CD4-positive, alpha-beta T cell treated with Interleukin-17A for 4 hours (primary cell): ENCODE results near the gene KAZN.

Source experiments
- DNase-seq: peaks from one replicate; pipeline ENCODE4 v3.0.0-alpha.2; 2020; ENCODE audit warnings: mixed read lengths

The KAZN gene

DNA sequence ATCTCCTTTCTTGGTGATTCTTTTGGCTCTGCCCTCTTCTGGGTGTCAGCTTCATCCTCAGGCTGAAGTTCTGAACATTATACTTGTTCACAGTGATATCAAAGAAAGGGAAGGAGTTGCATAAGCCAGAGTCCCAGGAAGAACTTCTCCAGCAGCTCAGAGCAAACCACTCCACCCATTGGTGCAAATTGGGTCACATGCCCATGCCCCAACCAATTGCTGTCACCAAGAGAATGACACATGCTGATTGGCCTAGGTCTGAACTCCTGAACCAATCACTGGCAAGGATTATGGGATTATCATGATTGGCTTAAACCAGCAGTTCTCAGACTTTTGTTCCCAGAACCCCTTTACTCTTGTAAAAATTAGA is 298.6 kb downstream of the KAZN start:
- no peak for DNase-seq

DNA sequence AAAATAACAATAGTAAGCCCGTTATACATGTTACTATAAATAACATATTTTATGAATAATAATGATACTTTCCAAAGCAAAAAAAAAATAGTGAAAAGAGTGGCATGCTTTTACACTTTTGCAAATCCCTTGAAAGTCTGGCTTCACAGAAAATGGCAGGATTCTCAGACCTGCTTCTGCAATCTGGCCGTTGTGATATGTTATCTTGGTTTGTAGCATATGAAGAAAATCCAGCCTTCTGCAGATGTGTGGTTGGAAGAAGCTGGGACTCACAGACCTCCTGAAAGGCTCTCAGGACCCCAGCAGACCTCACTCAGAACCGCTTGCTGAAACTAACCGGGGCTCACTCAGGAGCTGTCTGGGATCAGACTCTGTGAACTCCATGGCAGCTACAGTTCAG is 299.1 kb downstream of the KAZN start:
- no peak for DNase-seq

DNA sequence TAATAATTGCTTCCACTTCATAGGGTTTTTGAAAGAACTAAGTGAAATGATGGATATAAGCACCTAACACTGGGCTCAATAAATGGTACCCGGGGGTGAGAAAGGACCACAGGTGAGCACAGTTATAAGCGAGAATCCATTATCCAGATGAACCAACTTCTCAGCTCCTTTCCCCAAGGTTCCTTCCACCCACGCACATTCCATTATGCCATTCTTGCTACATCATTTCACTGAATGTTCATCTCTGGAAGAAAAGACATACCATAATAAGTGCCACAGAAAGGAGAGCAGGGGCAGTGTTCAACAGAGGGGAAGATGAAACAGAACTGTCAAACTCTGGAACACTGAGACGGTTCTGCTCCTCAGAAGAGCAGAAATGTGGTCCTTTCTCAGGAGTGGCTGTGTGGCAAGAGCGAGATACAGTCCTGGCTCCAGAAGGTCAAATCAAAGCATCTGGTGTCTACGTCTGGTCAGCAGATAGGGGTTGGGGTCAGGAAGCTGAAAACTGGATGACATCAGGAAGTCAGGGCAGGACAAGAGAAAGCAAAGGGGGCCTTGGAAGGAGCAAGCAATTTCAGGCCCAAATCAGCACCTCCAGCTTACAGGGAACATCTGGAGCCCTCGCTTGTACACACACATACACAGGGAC is 299.6 kb downstream of the KAZN start:
- DNase-seq = no peak

DNA sequence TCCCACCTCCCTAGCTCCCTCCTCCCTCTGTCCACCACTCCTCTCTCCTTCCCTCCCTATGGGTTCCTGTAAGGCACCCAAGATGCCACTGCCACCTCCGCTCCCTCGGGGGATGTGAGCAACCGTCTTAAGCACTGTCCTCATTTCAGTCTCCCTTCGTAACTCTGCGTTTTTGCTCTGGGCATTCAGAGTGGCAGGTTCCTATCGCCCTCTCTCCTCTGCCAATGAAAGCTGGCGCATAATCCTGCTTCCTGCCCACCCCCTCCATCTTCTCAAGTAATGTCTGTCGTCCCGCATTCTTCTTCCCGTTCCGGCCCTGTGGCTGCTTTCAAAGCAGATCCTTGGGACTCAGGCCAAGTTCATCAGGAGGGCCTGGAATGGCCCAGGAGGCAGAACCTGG is 301.2 kb downstream of the KAZN start:
- DNase-seq = no peak

DNA sequence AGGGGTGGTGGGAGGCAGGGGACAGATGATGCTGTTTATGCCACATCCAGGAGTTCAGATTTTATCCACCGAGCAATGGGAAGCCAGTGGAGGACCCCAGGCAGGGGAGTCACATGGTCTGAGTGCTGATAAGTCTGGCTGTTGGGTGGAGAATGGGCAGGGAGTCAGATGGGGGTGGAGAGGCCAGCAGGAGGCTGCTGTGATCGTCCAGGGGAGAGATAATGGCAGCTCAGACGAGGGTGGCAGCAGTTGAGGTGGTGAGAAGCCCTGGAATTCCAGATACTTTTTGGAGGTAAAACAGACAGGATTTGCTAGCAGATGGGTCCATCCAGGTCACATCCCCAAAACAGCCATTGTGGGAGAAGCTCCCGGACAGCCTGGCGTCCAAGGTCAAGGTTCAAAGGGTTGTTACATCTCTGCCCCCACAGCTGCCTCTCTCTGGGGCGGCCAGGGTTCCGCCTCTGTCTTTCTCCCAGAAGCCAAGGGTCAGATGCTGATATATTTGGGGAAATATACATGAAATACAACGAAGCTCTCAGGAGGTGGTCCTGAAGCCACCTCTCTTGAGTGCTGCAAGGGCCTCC is 303.0 kb downstream of the KAZN start:
- no peak for DNase-seq

DNA sequence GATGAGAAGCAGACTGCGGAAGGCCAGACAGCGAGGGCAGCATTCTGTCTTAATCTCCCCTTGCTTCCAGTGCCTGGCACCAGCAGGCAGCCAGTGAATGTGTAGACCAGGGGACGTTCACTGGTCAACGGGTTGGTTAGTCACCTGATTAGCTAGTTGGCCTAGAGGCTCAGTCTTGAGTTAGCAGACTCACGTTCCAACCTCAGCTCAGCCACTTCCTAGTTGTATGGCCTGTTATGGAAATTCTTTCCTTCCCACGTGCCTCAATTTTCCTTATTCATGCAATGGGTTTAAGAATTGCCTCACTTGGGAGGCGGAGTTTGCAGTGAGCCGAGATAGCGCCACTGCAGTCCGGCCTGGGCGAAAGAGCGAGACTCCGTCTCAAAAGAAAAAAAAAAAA is 305.4 kb downstream of the KAZN start:
- DNase-seq = no peak

DNA sequence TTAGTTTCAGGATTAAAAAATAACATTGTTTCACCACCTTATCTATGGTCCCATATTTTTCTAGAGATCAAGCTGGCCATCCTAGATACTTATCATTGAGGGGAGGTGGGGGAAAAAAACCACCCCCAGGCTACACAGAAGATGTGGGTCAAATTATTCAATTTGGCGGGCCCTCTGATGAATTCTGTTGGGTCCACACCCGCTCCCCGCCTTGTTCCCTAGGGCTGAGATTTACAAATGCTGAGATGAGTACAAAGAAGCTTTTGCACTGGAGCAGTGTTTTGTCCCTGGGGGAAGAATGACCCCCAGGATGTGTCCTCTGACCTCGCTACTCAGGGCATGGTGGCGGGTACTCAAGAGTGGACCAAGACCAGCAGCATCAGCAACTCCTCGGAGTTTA is 308.2 kb downstream of the KAZN start:
- DNase-seq = no peak

DNA sequence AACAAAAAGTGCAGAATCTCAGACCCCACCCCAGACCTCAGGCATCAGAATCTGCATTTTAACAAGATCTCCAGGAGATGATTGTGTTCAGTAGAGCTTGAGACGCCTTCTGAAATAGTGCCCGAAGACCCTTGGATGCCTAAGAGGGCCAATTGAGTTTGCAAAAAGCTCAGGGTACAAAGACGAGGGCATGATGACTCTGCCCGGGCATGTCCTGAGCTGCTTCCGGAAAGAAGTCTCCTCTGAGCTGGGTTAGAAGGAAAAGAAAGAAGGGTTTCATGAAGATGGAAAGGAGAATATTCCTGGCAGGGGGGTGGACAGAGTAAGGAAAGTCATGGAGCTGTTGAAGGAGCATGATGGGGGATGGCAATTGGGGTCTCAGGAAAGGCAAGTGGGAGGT is 308.9 kb downstream of the KAZN start:
- no peak for DNase-seq

DNA sequence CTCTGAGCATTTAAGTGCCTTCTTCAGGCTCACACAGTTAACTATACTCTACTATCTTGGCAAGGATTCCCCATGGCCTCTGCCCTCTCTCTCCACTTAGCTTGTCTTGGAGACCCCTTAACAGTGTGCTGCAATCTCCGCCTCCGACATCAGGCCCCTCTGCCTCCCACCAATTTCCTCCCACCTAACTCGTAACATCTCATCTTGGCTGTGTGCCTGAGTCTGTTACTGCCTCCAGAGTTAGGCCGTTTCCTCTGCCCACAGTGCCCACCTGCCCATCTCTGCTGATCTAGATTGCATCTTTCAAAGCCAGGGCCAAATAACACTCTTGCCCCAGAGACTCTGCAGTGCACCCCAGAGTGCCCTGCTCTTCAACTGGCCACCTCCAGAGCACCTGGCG is 310.8 kb downstream of the KAZN start:
- no peak for DNase-seq

DNA sequence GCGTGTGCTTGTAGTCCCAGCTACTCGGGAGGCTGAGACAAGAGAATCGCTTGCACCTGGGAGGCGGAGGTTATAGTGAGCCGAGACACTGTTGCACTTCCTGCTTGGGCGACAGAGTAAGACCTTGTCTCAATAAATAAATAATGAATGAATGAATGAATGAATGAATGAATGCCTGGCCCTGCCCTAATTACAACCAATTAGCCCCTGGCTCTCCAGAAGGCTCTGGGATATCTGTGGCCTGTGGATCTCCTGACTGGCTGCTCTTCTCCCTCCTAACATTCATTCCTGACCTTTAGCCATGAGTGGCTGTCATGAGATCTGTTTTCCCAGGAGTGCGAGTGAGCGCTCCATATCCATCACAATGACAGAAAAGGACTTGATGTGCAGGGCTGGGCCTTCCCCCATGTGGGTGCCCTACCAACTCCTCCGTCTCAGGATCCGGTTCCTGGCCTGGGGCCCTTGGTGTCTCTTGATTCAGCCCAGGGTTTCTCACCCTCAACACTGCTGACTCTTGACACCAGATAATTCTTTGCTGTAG is 311.5 kb downstream of the KAZN start:
- no peak for DNase-seq

DNA sequence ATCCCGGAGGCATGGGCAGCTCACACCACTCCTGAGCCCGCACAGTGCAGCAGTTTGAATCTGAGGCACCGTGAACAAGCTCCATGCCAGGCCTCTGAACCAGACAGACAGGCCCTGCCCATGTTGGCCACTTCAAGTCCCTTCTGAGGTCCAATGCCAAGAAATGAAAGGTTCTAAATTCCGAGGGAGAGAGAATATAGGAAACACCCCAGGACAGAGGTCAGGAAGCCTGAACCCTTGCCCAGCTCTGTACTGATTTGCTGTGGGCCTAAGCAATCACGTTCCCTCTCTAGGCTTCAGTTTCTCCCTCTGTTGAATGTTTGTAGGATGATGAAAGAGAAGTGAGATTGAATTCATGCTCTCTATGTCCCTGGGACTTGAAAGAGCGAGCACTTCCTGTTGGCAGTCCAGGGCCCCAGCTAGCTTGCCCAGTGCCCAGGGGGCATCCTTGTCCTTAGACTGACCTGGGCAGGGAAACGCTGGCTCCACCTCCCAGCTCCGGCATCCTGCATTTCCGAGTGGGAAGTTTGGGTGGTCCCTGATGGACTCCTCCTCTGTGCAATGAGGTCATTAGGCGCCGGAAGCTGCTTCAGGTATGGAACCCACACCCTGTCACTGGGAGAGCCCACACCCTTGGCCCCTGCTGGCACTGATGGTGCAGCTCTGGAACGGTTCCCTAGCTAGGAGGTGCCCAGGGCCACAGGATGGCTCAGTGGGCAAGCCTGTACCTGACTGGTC is 312.7 kb downstream of the KAZN start:
- DNase-seq = no peak

DNA sequence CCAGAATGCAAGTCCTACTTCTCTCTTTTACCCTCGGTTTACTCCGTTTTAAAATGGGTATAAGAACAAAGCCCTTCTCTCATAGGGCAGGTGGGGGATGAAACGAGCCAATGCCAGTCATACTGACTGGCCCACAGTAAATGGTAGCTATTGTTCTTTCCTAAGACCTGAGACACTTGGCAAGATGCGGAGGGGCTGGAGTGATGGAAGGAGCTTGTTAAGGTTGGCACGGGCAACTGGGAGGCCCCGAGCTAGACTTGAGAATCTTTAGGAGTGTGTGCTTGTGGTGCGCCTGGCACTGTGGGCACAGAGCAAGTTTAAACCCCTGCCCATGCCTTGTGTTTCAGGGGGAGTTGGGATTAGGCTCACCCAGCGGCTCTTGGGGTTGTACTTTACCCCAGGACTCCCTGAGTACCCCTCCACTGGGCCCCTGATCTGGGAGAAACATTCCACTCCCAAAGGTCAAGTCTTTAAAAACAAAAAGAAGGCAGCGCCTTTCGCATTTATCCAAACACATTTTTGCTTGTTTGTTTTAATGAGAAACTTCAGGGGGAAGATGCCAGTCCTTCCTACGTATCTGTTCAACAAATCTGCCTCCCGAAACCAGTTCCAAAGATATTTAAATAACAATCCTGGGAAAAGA is 314.5 kb downstream of the KAZN start:
- DNase-seq = no peak

DNA sequence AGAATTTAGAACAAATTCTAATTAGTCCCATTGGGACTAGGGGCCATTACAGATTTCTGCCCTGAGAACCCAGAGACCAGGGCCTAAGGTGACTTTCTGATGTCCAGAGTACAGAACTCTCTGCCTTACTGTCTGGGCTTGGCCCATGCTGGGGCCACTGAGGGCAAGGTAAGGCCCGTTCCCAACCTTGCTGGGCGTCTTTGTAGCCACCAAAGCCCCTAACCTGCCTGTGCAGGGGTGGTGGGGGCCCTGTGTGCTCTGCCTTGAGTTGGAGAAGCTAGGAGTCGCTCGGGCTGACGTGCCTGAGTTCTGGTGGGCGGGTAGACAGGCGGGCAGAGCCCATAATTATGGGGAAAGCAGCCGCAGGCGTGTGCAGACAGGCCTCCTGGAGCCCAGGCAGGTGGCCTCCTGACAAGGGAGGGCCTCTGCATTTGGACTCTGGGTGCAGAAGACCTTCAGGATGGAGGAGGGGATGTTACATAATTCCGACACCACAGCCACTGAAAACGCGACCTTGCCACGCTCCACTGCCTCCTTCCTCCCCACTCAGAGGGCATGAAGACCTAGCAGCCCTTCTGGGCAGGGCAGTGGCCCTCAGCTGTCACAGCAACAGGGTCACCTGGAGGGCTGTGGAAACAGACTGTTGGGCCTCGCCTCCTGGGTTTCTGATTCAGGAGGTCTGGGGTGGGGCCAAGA is 315.1 kb downstream of the KAZN start:
- no peak for DNase-seq

DNA sequence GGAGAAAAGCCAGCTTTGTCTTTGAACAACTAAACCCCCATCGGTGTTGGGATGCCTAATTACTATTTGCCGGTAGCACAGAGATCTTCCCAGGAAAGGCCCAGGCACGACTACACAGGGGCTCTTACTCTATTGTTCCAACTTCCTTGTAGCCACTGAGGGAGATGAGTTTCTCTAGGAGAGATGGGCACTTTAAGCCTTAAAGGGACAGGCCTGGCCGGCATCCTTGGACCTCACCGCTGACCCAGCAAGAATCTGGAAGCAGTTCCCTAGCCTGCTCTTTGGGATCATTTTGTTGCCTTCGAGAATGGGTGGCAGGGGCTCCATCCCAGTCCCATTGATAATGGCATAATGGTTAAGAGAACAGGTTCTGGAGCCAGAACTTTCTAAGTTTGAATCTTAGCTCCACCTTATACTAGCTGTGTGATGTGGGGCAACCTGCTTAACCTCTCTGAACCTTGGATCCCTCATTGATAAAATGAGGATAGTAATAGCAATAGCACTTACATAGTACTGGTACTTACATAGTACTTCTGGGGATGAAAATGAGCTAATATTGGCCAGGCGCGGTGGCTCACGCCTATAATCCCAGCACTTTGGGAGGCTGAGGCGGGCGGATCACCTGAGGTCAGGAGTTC is 316.0 kb downstream of the KAZN start:
- DNase-seq = no peak

DNA sequence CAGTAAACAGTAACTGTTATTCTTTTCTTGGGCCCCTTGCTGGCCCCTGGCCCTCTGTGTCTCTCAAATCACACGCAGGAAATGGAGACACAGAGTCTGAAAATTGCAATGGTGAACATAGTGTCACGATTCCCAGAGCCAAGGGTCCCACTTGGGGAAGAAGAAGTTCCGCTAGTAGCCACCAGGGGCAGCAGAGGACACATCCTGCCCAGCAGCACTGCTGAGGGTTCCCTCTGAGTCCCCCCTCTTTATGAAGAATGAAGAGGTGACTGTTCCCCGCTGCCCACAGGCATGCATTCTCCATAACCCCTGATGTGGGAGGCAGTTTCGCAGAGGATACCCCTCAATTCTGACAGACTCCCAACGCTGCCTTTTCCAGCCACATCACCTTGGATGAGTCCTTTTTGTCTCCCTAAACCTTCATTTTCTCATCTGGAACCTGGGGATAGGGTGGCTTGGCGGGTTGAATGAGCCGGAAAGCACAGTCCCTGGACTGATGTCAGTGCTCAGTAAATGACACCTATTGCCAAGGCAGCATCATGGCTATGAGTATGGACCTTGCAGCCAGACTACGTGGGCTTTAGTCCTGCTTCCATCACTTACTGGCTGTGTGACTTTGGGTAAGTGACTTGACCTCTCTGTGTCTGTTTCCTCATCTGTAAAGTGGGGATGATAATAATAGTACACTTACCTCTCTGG is 317.0 kb downstream of the KAZN start:
- peak; percentile 35 for DNase-seq

DNA sequence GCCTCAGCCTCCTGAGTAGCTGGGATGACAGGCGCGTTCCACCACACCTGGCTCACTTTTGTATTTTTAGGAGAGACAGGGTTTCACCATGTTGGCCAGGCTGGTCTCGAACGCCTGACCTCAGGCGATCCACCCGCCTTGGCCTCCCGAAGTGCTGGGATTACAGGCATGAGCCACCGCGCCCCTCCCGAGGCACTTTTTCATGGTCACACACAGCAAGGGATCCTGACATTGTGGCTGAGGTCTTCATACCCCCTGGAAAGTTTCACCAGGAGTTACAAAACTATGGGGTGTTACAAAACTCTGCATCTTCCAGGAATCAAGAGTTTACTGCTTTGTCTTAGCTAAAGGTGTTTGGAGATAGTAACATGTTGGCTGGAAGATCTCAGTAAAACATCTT is 320.8 kb downstream of the KAZN start:
- no peak for DNase-seq

DNA sequence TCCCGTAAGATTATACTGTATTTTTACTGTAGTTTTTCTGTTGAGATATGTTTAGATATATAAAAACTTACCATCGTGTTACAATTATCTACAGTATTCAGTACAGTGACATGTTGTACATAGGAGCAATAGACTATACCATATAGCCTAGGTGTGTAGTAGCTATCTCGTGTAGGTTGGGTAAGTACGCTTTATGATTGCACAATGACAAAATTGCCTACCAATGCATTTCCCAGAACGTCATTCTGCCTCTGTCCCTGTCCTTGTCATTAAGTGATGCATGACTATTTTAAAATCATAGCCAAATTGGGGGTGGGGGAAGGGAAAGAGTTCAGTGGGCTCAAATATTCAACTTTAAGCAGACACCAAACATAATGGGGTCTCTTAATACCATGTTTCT is 321.3 kb downstream of the KAZN start:
- DNase-seq = no peak

DNA sequence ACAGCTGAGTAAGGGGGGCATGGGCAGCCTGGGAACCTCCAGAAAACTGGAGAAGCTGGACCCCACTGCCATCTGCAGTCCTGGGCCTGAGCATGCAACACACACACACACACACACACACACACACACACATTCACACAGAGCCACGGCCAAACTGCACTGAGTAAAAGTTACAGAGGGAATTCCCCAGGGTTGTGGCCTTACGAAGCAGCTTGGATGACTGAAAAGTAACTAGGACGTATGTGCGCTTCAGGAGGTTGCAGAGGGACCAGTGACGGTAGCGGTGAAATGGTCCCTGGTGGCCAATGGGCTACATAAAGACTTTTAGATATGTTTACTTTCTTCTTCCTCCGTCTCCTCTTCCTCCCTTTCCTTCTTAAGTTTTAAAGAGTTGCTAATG is 322.6 kb downstream of the KAZN start:
- no peak for DNase-seq

DNA sequence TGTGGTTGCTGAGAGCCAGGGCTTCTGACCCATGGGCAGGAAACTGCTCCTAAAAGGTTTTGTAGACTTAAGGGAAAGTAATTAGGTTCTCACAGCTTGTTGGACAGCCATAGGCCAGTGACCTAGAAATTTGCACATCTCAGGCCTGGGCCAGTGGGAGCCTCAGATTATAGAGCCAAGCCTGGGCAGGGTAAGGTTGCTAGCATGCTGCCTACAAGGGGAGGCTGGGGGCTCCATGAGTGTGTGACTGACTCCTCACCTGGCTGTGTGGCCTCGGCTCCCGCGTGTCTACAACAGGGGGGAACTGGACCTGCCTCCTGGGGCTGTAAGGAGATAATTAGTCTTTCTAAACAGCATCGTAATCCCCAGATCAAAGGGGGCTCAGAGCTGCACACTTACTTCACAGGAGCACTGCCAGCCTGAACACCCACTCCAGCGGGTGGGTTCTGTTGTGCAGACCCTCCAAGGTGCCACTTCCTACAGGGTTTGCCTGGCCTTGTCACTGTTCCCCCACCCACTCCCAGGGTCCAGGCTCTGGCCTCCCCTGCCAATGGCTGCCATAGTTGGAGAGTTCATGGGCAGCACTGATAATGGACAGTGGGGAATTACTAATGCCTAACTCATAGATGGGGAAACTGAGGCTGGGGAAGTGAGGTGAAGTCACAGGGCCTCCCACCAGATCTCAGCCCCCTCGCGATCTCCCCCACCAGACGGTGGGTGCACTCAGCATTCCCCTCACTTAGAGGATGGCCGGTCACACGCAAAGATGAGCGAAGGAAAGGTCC is 324.6 kb downstream of the KAZN start:
- no peak for DNase-seq

DNA sequence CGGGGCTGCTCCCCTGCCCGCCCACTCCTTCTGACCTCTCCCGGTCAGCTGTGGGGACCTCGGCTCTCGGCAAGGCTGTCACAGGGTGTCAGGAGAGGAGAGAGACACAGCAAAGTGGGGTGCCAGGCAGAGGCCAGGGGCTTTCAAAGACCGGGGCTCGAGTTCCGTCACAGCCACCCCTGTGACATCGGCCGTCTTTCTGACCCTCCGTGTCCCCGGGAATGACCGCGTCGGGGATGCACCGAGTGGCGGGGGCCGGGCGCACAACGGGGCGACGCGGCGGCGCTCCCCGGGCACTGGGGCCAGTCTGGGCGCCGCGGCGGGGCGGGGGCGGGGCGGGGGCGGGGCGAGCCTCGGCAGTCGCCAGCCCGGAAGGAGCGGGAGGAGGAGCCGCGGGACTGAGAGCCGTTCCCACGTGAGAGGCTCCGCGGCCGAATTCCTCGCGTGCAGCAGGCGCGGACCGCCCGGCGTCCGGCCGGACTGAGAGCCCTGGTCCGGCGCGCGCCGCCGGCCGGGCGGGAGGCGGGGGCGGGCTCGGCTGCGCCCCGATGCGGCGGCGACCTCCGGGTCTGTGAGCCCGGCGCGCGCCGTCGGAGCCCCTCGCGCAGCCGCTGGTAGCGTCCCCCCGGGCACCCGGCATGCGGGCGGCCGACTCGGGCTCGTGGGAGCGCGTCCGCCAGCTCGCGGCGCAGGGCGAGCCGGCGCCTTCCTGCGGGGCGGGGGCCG is 325.4 kb downstream of the KAZN start:
- DNase-seq = peak; percentile 55
